ENCODE measurements around the gene PLCB1.

The PLCB1 gene

GRCh38 chr20:8515810-8516435 lies 383.9 kb downstream of the PLCB1 start:
- DNase-seq: no peak

- DNase-seq: no peak
Measured at GRCh38 chr20:8518878-8519277, 386.8 kb downstream of the PLCB1 start.

GRCh38 chr20:8519887-8520286 lies 387.8 kb downstream of the PLCB1 start:
- DNase-seq: no peak

GRCh38 chr20:8522168-8522567 lies 390.1 kb downstream of the PLCB1 start:
- DNase-seq: no peak

GRCh38 chr20:8523684-8524083 lies 391.6 kb downstream of the PLCB1 start:
- DNase-seq: no peak

- no peak for DNase-seq
Measured at GRCh38 chr20:8524101-8525016, 392.3 kb downstream of the PLCB1 start.

GRCh38 chr20:8525017-8525343 lies 392.9 kb downstream of the PLCB1 start:
- DNase-seq: no peak

- DNase-seq: no peak
Measured at GRCh38 chr20:8526610-8527009, 394.5 kb downstream of the PLCB1 start.

- DNase-seq: no peak
Measured at GRCh38 chr20:8527998-8528723, 396.1 kb downstream of the PLCB1 start.

GRCh38 chr20:8530022-8530421 lies 398.0 kb downstream of the PLCB1 start:
- no peak for DNase-seq

- DNase-seq: no peak
Measured at GRCh38 chr20:8532169-8532568, 400.1 kb downstream of the PLCB1 start.

- DNase-seq: no peak
Measured at GRCh38 chr20:8534368-8535160, 402.5 kb downstream of the PLCB1 start.

- DNase-seq: no peak
Measured at GRCh38 chr20:8535403-8536261, 403.6 kb downstream of the PLCB1 start.

- DNase-seq: no peak
Measured at GRCh38 chr20:8536262-8536618, 404.2 kb downstream of the PLCB1 start.

GRCh38 chr20:8540466-8540865 lies 408.4 kb downstream of the PLCB1 start:
- no peak for DNase-seq

GRCh38 chr20:8542110-8542486 lies 410.0 kb downstream of the PLCB1 start:
- DNase-seq: no peak

- no peak for DNase-seq
Measured at GRCh38 chr20:8545212-8545611, 413.1 kb downstream of the PLCB1 start.

- DNase-seq: no peak
Measured at GRCh38 chr20:8547035-8547650, 415.1 kb downstream of the PLCB1 start.

- no peak for DNase-seq
Measured at GRCh38 chr20:8547968-8548588, 416.0 kb downstream of the PLCB1 start.

GRCh38 chr20:8549192-8549591 lies 417.1 kb downstream of the PLCB1 start:
- no peak for DNase-seq

GRCh38 chr20:8557711-8558110 lies 425.6 kb downstream of the PLCB1 start:
- no peak for DNase-seq

Measured in NCI-H510A treated with DMSO at 0.1 percent for 48 hours (cell line).